ENCODE measurements around the gene ARF3.

Gene ARF3

DNA sequence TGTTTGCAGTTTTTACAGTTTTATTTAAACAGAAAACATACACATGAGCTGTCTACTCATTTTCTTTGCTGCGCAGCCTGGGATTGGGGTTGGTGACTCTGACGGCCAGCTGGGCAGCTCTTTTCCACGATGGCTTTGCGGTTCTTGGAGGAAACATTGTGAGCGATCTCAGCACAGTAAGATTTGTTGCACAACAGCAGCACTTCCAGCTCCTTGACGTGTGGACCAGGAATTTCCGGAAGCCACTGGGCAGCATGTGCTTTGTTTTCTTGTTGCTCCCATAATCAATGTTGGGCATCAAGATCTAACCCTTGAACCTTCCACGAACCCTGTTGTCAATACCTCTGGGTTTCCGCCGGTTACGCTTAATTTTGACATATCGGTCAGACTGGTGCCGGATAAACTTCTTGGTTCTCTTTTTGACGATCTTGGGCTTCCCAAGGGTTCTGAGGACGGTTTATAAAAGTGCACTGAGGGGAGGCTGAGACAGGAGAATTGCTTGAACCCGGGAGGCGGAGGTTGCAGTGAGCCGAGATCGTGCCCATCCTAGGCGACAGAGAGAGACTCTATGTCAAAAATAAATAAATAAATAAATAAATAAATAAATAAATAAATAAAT, 53.8 kb downstream of the ARF3 start:
- intact Hi-C loops (cut with DNase I) = no loop called here

GRCh38 chr12:48901278-48901677, 56.0 kb downstream of the ARF3 start:
- no peak for DNase-seq
- intact Hi-C loops (cut with DNase I) = no loop called here

More for the DNA sequence above, 53.8 kb downstream of the ARF3 start:
- no peak for DNase-seq

GRCh38 chr12:48899651-48900050, 57.6 kb downstream of the ARF3 start:
- intact Hi-C loops (cut with DNase I) = no loop called here
- DNase-seq = no peak

DNA sequence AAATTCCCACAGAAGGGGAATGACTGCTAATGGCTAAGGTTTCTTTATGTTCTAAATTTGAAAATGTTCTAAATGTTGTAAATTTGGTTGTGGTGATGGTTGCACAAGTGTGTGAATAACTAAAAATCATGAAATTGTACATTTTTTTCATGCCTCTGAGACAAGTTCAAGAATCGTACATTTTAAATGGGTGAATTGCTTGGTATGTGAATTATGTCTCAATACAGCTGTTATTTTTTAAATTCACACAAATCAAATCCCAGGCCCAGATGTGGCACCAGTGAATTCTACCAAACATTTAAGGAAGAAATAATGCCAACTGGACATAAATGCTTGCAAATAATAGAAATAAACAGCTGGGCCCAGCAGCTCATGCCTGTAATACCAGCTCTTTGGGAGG, 63.0 kb downstream of the ARF3 start:
- DNase-seq = no peak
- intact Hi-C loops (cut with DNase I) = no loop called here

DNA sequence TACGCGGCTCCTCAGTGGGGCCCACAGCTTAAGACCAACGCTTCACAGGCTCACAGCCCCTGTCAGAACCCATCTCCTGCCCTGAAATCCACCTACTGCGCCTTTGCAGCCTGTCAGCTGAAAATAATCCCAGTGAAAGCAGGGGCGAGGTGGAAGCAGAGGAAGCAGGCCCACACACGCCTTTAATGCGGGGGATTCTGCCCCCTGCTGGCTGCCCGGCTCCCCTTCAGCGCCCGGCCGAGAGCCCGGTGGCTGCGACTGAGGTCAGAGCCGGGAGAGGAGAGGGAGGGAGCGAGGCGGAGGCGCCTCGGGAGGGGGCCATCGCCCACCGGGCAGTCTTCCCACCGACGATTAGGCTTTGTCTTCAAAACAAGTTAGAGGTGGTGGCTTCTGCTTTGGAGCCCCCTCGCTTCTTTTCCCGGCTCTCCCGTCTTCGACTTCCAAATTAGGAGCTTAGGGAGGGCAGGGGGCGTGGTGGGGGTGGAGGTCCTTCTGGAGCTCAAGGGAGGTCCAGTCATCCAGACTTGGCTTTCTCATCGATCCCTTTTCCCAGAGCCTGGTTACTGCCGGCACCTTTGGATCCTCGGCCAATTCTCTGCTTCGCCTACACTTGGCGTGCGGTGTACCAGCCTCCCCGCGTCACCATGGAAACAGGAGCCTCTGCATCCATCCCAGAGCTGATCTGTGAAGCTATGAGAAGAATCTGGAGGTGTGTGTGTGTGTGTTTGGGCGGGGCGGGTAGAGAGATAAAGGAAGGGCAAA, 66.4 kb downstream of the ARF3 start:
- intact Hi-C loops (cut with DNase I) = loop anchor here (2.0 kb wide), 1 partner anchor 38 kb away; the partner anchor contains the start of gene DDX23
- DNase-seq = peak; percentile 80 to 97 (median 90)

- peak in 1 of 42 donors; percentile 15 for DNase-seq
- intact Hi-C loops (cut with DNase I) = loop anchor here (2.0 kb wide), 1 partner anchor 37 kb away; the partner anchor contains the start of gene DDX23
Observed at GRCh38 chr12:48889679-48890078, 67.6 kb downstream of the ARF3 start.
